Chondrocyte (in vitro differentiated cells): ENCODE data around the gene PADI6. TPM values are rescaled to one million over a fixed set of nuclear protein-coding genes. Genes with fewer than 3 reads are reported as not detected.

Source experiments
- DNase-seq: peaks from one replicate; pipeline ENCODE4 v3.0.0; 2021; ENCODE audit warnings: mixed read lengths, low spot score
- H3K27ac Mint-ChIP-seq: one replicate; pipeline ENCODE4 v1.8.0; 2021; ENCODE audit warnings: mild to moderate bottlenecking, moderate library complexity, mixed read lengths; ENCODE audit not compliant: unreplicated experiment
- H3K27me3 Mint-ChIP-seq: 2 replicates; pipeline ENCODE4 v1.8.0; 2021; ENCODE audit warnings: low read depth, mixed read lengths
- H3K36me3 Mint-ChIP-seq: 2 replicates; pipeline ENCODE4 v1.8.0; 2021; ENCODE audit warnings: low read depth, mixed read lengths
- H3K4me1 Mint-ChIP-seq: 2 replicates; pipeline ENCODE4 v1.8.0; 2021; ENCODE audit warnings: low read depth, mild to moderate bottlenecking, mixed read lengths
- H3K4me3 Mint-ChIP-seq: one replicate; pipeline ENCODE4 v1.8.0; 2021; ENCODE audit warnings: mild to moderate bottlenecking, moderate library complexity, mixed read lengths; ENCODE audit not compliant: unreplicated experiment
- H3K9me3 Mint-ChIP-seq: 2 replicates; pipeline ENCODE4 v1.8.0; 2021; ENCODE audit warnings: low read depth, mixed read lengths
- long read RNA-seq: library from polyadenylated mRNA; stranded (forward); transcript quantifications from one replicate; pipeline ENCODE4 v2.0.0, GENCODE V29; 2021
- total RNA-seq: library from RNA; stranded (reverse); gene quantifications from 3 replicates; pipeline ENCODE4 v1.2.1, GENCODE V29; 2021
- TF ChIP-seq, protein P1 (sequence below): fragments of 200-600 bp; sonication (generic); IDR thresholded peaks from 2 replicates; pipeline ENCODE4 v1.5.0; 2021; ENCODE audit warnings: antibody characterized with exemption, mild to moderate bottlenecking, moderate library complexity

The PADI6 gene
- not detected in 3 replicates for total RNA-seq
- long read RNA-seq = 0 reads

GRCh38 chr1:17371896-17372295 is at the start of gene PADI6:
TSS of gene PADI6 (plus strand) at chr1:17372196. CDS start at chr1:17372246, 50 bp downstream.
- H3K4me3 Mint-ChIP-seq = no peak within 1 kb of the TSS
- no peak within 1 kb of the TSS for H3K27ac Mint-ChIP-seq
- H3K4me1 Mint-ChIP-seq = peaks cover 8% of the 10 kb centered on the region
- peaks cover 6% of the 10 kb centered on the region for H3K27me3 Mint-ChIP-seq
- H3K36me3 Mint-ChIP-seq = no peaks in the 10 kb centered on the region
- no peaks in the 10 kb centered on the region for H3K9me3 Mint-ChIP-seq
- no peak for DNase-seq
- TF ChIP-seq, protein P1, sequence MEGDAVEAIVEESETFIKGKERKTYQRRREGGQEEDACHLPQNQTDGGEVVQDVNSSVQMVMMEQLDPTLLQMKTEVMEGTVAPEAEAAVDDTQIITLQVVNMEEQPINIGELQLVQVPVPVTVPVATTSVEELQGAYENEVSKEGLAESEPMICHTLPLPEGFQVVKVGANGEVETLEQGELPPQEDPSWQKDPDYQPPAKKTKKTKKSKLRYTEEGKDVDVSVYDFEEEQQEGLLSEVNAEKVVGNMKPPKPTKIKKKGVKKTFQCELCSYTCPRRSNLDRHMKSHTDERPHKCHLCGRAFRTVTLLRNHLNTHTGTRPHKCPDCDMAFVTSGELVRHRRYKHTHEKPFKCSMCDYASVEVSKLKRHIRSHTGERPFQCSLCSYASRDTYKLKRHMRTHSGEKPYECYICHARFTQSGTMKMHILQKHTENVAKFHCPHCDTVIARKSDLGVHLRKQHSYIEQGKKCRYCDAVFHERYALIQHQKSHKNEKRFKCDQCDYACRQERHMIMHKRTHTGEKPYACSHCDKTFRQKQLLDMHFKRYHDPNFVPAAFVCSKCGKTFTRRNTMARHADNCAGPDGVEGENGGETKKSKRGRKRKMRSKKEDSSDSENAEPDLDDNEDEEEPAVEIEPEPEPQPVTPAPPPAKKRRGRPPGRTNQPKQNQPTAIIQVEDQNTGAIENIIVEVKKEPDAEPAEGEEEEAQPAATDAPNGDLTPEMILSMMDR = no peak

- DNase-seq = no peak
- H3K9me3 Mint-ChIP-seq = peaks cover 5% of the 10 kb centered on the region
- H3K27ac Mint-ChIP-seq = no peak overlapping the region
- H3K27me3 Mint-ChIP-seq = peaks cover 2% of the 10 kb centered on the region
- H3K4me3 Mint-ChIP-seq = no peak overlapping the region
- H3K4me1 Mint-ChIP-seq = no peaks in the 10 kb centered on the region
- TF ChIP-seq, protein P1 = no peak
- no peaks in the 10 kb centered on the region for H3K36me3 Mint-ChIP-seq
Observed at GRCh38 chr1:17328855-17329254, 43.1 kb upstream of the PADI6 start.

GRCh38 chr1:17329610-17330009 is 42.4 kb upstream of the PADI6 start:
- peaks cover 2% of the 10 kb centered on the region for H3K27me3 Mint-ChIP-seq
- H3K36me3 Mint-ChIP-seq = no peaks in the 10 kb centered on the region
- TF ChIP-seq, protein P1 = no peak
- H3K27ac Mint-ChIP-seq = no peak overlapping the region
- H3K4me1 Mint-ChIP-seq = no peaks in the 10 kb centered on the region
- no peak overlapping the region for H3K4me3 Mint-ChIP-seq
- no peak for DNase-seq
- H3K9me3 Mint-ChIP-seq = peaks cover 3% of the 10 kb centered on the region

GRCh38 chr1:17330856-17331255 is 41.1 kb upstream of the PADI6 start:
- H3K9me3 Mint-ChIP-seq = no peaks in the 10 kb centered on the region
- TF ChIP-seq, protein P1 = no peak
- no peaks in the 10 kb centered on the region for H3K36me3 Mint-ChIP-seq
- H3K4me3 Mint-ChIP-seq = no peak overlapping the region
- DNase-seq = peak; percentile 55
- no peaks in the 10 kb centered on the region for H3K27me3 Mint-ChIP-seq
- H3K4me1 Mint-ChIP-seq = no peaks in the 10 kb centered on the region
- H3K27ac Mint-ChIP-seq = no peak overlapping the region

GRCh38 chr1:17333081-17333480 is 38.9 kb upstream of the PADI6 start:
- Mint-ChIP-seq H3K27me3 (peaks cover 3% of the 10 kb centered on the region), H3K4me1 (no peaks in the 10 kb centered on the region), H3K9me3 (no peaks in the 10 kb centered on the region), H3K27ac (no peak overlapping the region), H3K36me3 (no peaks in the 10 kb centered on the region), H3K4me3 (no peak overlapping the region)
- TF ChIP-seq, protein P1 = no peak
- peak; percentile 56 for DNase-seq
